Left cardiac atrium (tissue), 4 donors: ENCODE data around the gene IKBKE. TPM values are rescaled to one million over a fixed set of nuclear protein-coding genes. Genes with fewer than 3 reads are reported as not detected.

ENCODE experiments used
- ATAC-seq, 2 donors: fragments of 200-7000 bp; cut with Tn5 transposase; one replicate each; pipeline ENCODE4 v1.9.1; 2020; ENCODE audit warnings: mild to moderate bottlenecking in 2 of 2, moderate library complexity in 2 of 2
- DNase-seq: peaks from one replicate; pipeline ENCODE4 v3.0.0-alpha.2; 2020
- intact Hi-C, 2 donors: fragments of 100-400 bp; cut with DNase I; formaldehyde crosslinking; loops; one replicate each; pipeline versions ENCODE4 v1.14.1 to v1.15.1; 2022 to 2023
- total RNA-seq, 2 donors: library from RNA; stranded (reverse); fragmentation: NEBNext Ultra II Directional; extraction: Animal tissue kit (Norgen Biotek cat#: 25700); gene quantifications; one replicate each; pipeline ENCODE4 v1.2.1, GENCODE V29; 2021
- donor health status: DM: no; HTN: yes; CAD: no.
- donor health status: DM: no; HTN: yes; CAD: no; lungs with severe emphysema.
- donor health status: DM: yes; HTN: yes; CAD: no.
- donor health status: Dilated cardiomyopathy.

The IKBKE gene
- total RNA-seq, 2 donors from 2014 or later, result 0.94 to 1.7 TPM

DNA sequence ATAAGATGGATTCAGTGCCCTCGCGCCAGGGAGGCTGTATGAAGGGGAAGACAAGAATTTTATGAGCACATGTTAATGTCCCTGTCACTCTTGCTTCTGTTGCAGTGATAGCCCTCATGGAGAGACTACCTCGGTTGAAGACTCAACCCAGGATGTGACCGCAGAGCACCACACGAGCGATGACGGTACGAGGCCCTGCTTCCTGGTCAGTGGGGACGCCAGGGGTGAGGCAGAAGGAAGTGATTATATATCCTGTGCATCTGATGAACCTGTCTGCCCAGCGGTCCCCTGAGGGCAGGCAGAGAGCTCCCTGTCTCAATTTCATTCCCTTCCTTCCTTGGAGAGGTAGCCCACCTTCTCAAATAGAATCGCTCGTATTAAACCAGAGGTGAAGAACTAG is 20.0 kb upstream of the IKBKE start:
- no peak for ATAC-seq
- no peak for DNase-seq
- intact Hi-C loops, result no loop called here

DNA sequence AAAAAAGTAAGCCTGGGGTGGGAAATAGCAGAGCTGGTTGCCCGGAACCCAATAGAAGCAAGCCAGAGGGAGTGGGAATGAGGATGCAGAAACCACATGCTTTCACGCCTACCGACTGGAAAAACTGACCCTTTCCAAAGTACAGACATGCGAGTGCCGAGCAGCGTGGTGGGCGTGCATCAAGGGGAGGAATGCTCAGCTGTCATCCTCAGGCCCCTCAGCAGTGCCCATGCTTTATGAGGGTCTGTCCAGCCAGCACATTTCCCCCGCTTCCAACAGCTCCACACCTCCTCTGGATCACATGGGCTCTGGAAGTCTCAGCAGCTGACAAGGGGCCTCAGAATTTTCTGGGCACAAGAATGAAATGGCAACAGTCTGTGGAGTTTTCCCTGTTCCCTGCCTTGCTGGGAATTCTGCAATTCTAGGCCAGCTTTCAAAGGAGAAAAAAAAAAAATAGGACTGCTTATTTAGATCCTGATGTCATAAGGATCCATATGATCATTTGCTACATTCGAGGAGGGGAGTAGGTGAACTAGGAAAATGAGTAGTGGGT is 19.1 kb upstream of the IKBKE start:
- peak in 1 of 2 donors; percentile 19 for ATAC-seq
- intact Hi-C loops, result no loop called here

GRCh38 chr1:206453111-206453510 is 17.2 kb upstream of the IKBKE start:
- DNase-seq, result no peak
- no peak for ATAC-seq
- intact Hi-C loops, result no loop called here

More for the DNA sequence above, 19.1 kb upstream of the IKBKE start:
- DNase-seq, result no peak

DNA sequence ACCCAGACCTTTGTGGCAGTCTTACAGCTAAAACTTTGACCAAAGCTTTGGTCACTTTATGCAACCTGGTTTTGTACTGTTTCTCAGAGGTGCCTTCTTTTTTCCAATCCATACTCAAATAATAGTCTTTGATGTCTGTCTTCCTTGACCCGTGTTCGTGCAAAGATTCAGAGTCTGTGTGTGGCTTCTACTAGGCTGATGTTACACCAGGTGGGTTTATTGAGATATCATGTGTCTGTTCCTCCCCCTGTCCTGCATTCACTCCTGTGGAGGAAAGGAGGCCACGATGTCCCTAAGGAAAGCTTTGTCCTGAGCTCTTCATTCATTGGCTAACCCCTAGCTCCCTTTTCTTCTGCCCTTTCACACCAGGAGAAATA is 15.0 kb upstream of the IKBKE start:
- ATAC-seq, result no peak
- DNase-seq, result no peak
- intact Hi-C loops, result no loop called here

GRCh38 chr1:206455666-206456344 is 14.5 kb upstream of the IKBKE start:
- intact Hi-C loops, result no loop called here
- DNase-seq (peak; percentile 42), ATAC-seq (no peak)

GRCh38 chr1:206456577-206457370 is 13.5 kb upstream of the IKBKE start:
- DNase-seq, result no peak
- ATAC-seq, result peak in 1 of 2 donors; percentile 51
- intact Hi-C loops, result no loop called here

DNA sequence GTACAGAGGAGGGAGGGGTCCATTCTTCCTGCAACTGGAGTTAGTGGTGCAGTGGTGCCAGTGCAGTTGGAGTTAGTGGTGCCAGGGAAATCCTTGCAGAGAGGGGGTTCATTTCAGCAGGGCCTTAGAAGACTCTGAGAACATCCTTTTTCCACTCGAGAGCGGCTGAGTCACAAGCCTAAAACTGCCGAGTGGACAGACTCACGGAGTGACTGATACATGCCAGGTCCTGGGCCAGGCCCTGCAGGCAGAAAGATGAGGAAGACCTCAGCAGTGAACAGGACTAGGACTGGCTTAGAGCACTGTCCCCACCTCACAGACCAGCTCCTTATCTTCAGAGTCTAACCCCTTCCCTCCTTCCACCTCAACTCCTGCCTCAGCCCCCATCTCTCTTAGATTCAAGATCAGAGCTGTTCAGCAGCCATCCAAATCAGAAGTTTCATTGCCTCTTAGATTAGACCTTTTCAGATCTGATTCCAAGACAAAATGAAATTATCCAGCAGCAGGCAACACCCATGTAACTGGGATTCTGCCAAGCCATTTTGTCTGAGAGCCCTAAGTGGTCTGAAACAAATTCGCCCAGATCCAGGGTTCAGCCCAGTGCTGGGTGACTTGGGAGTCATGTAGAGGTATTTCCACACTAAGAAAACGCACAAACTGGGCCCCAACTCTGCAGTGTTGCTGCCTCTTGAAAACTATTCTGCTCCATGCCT is 12.7 kb upstream of the IKBKE start:
- ATAC-seq (peak in 1 of 2 donors; percentile 55), DNase-seq (peak; percentile 43)
- intact Hi-C loops, result no loop called here

- DNase-seq (no peak), ATAC-seq (no peak)
- intact Hi-C loops, result no loop called here
These were observed 10.6 kb upstream of the IKBKE start for GRCh38 chr1:206459703-206460102.

- ATAC-seq (peak in 1 of 2 donors; percentile 56), DNase-seq (peak; percentile 37)
- intact Hi-C loops, result no loop called here
These were observed 9.3 kb upstream of the IKBKE start for GRCh38 chr1:206460836-206461426.

GRCh38 chr1:206461602-206462455 is 8.4 kb upstream of the IKBKE start:
- ATAC-seq (peak; percentile 55 to 70), DNase-seq (peak; percentile 70)

DNA sequence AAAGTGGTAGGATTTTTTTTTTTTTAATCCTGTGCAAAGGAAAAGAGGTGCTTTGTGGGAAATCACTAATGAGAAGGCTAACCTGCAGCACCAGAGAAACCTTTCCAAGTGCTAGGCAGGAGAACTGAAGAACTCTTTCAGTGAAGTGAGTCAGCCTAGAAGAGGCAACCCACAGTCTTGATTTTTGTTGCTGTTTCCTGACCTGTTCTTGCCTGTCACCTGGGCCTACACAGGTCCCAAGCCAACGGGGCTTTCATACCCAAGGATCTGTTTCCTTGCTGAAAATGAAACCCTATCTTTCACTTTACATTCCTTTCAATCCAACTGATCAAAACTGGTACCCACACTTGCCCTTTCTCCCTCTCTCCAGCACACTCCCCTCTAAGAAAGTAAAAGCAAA is 7.1 kb upstream of the IKBKE start:
- ATAC-seq (no peak), DNase-seq (no peak)
- intact Hi-C loops, result no loop called here

More at GRCh38 chr1:206461602-206462455, 8.4 kb upstream of the IKBKE start:
- intact Hi-C loops, result no loop called here

DNA sequence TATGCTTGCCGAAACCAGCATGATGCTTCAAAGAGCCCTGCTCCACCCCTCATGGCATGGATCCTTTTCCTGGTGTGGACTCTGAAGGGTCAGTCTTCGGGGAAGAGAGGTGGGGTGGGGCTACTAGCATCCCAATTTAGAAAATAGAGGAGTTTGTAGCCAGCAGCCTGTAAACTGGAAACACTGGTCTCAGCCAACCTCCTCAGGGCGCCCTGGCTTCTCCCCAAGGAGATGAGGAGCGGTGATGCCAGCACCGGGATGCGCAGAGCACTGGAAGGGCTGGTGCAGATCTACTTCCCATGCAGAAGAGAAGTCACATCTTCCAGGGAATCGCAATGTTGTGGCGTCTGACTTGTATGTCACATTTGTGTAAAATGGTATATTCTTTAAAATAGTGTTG is 6.4 kb upstream of the IKBKE start:
- no peak for DNase-seq
- no peak for ATAC-seq
- intact Hi-C loops, result no loop called here

DNA sequence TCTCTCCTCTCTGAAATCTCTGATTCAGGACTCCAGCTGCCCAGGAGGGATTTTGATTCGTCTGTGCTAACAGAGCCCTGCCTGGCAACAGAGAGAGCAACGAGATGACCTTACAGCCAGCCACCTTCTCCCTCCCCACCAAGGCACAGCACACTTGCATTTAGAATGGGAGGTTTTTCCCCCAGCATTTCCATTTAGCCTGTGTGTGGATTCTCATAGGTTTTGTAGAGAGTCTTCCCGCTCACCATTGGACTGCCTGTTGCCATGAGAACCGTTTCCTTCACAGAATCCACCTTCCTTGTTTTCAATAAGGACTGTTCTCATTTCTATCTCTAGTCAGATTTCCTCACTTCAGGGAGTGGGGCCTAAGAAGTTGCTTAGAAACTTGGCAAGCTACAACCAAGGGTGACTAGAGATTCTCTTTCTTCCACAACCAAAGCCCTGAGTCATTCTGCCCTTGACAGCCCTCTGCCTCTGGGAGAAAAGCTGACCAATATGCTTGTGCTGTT is 5.8 kb upstream of the IKBKE start:
- ATAC-seq (peak; percentile 43 to 76), DNase-seq (no peak)
- intact Hi-C loops, result no loop called here

- no peak for ATAC-seq
- intact Hi-C loops, result no loop called here
- DNase-seq, result no peak
These were observed 4.3 kb upstream of the IKBKE start for GRCh38 chr1:206465951-206466350.

DNA sequence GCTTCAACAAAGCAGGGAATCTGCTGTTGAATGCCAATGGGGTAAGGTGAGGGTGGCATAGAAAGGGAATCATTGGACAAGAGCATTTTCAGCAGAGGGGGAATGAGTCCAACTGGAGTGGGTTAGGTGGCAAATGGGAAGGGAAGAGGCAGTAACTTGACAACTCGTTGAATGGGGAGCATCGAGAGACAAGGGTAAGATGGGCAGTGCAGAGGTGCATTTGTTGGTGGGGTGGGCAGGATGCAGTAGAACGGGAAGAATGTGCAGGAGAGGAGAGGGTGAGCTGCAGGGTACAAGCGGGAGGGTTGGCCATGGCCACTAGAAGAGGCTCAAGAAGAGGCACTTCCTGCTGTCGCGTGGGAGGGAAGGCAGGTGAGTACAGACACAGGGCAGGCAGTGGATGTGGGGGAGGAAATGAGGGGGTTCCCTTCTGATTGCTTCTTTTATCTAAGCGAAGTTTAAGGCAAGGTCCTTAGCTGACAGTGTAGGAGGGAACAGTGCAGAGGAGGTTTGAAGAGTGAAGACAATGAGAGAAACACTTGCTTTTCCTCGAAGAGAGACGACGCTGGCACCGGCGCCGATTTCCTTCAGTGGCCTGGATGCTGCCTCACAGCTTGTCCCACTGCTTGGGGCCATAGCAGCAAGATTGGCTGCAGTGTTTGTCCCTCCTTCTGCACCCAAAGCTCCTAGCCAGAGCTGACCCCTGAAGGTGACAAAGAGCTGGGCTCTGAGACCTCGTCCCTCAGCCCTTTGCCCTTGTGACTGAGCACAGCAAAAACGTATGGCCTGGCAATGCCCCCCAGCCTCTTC is 3.2 kb upstream of the IKBKE start:
- ATAC-seq (no peak), DNase-seq (no peak)

GRCh38 chr1:206467915-206468314 is 2.4 kb upstream of the IKBKE start:
- intact Hi-C loops, result no loop called here
- ATAC-seq, result peak in 1 of 2 donors; percentile 7
- DNase-seq, result peak; percentile 55

More for the DNA sequence above, 3.2 kb upstream of the IKBKE start:
- intact Hi-C loops, result no loop called here

GRCh38 chr1:206468571-206468970 is 1.7 kb upstream of the IKBKE start:
- DNase-seq (no peak), ATAC-seq (no peak)
- intact Hi-C loops, result no loop called here
